Fibroblast of peridontal ligament (primary cell): ENCODE data around the gene SND1.
"Not testable (repeated sequence)": the region's sequence is repeated elsewhere in the genome, so short reads cannot be mapped to it uniquely, and the experiment has no call there.

Experiments
- DNase-seq: peaks from one replicate; pipeline ENCODE4 v3.0.0-alpha.2; 2010; ENCODE audit errors: extremely low read depth

Gene SND1

DNA sequence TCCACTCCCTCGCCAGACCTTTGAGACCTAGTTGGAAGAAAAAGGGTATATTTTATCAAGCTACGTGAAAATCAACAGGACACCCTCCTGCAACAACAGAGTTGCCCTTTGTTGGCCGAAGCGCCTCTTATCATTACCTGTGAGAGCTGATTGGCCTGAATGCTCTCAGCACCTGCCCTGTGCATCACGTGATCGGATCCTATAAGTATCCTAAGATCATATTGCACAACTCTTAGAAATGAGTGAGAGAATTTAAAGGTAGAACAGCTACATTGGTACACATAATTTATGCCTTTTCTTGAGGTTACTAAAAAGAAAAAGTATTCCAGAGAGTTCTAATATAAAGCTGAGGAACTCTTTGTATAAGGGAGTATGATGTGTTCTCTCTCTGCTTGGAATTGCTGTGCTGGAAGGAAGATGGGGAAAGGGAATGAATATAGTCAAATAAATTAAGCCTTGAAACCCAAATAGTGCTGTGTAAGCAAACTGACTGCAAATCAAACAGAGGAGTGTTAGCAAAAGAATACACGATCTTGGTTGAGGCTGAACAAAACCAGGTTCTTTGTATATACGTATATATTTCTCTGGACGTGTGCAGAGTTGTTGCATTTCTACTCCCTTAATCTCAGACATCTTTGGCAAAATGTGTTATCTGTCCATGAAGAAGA lies 309.9 kb downstream of the SND1 start:
- DNase-seq: no peak

DNA sequence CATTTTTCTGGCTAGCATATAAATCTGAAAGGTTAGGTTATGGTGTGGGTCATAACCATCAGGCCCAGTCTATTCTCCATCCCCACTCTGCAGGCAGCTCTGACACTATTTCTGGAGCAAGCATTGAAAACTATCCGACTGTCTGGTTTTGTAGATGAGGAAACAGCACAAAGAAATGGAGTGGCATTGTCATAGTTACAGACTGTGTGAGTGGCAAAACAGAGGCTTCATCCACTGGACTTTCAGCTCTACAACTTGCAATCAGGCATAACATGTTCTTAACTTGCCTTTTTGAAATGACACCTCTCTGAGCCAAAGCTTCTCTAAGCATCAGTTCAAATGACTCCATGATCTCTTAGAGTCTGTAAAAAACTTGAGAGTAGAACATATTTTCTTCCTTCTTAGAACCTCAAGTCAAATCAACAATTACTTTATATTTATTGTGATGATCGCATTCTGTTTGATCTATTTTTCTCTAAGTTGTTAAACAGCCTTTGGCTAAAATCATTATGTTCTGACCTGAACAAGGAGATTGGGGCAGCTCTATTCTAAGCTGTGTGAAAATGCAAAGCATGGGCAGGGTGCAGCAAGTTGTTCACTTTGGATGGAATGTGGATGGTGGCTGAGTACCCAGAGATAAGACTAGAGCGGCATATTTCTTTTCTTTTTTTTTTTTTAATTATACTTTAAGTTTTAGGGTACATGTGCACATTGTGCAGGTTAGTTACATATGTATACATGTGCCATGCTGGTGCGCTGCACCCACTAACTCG lies 310.8 kb downstream of the SND1 start:
- no peak for DNase-seq

DNA sequence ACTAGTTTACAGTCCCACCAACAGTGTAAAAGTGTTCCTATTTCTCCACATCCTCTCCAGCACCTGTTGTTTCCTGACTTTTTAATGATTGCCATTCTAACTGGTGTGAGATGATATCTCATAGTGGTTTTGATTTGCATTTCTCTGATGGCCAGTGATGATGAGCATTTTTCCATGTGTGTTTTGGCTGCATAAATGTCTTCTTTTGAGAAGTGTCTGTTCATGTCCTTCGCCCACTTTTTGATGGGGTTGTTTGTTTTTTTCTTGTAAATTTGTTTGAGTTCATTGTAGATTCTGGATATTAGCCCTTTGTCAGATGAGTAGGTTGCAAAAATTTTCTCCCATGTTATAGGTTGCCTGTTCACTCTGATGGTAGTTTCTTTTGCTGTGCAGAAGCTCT lies 311.9 kb downstream of the SND1 start:
- DNase-seq: not testable (repeated sequence)

DNA sequence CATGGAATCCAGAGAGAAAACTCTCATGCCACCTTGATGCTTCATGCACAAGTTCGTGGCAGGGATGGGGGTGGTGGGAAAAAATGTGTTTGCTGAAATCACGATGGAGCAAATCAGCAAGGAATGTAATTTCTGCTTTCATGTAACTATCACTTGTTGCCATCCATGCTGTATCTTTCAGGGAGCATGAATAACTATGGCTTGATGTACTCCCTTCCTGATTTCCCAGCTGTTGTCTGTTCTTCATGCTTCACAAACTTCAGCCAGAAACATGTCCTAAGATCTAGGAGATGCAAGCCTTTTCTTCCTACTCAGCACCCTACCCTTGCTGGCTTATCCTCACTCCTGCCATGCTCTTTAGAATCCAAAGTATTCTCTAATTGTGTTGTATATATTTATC lies 315.3 kb downstream of the SND1 start:
- DNase-seq: no peak

DNA sequence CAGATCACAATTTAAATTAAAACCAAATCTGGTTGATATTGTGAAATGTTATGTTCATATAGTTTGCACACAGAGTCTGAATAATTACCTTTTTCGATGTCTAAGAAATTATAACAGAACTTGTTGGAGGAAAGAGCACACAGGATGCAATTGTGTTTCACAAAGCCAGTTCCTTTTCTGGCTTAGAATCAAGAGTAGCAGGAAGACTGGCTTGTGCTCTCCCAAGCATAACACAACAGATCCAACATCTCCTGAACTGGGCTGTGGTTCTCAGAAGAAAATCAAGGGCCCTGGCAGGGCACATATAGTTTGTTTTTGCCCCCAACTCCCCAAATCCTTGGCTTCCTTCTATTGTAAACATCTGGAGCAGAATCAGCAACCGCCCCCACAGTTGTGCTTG lies 316.6 kb downstream of the SND1 start:
- peak; percentile 41 for DNase-seq

DNA sequence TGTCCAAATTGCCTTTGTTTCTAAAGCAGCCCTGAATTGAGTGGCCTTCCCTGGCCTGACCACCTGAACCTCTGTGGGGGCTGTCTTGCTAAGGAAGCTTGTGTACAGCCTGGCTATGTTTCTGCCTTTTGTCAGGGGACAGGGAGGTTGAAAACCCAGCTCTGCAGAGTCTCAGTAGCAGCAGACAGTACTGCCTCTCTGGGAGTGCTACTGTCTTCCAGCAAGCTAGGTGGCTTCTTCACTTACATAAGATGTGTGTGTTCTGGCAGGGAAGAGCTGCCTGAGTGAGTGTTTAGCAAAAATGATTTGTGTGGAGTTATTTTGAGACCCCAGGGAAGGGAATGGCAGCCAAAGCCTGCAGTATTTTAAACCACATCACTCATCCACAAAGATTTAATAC lies 321.8 kb downstream of the SND1 start:
- no peak for DNase-seq

DNA sequence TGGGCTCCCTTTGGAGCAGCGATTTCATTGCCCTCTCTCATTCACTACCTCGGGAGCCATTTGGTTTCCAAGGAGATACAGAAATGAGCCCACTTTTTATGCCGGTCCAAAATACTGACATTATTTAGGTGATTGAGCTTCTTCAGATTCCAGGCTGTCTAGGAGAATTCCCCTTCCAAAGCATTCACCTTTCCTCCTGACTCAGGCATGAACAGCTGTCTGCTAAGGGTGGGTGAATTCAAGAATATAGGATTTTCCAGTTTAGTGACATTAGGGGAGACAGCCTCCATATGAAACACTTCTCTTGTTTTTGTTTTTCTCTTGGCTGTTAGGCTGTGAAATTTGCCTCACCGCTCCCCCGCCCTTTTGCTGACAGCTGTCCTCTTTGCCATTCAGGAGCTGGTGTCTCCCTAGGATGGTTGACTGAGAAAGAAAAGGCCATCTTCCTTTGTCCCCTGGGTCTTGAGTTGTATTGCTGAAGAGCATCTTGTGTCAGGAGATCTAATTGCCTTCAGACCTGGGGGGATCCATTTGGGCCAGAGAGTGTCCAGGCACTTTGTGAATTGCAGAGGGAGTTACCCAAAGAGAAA lies 322.5 kb downstream of the SND1 start:
- no peak for DNase-seq

DNA sequence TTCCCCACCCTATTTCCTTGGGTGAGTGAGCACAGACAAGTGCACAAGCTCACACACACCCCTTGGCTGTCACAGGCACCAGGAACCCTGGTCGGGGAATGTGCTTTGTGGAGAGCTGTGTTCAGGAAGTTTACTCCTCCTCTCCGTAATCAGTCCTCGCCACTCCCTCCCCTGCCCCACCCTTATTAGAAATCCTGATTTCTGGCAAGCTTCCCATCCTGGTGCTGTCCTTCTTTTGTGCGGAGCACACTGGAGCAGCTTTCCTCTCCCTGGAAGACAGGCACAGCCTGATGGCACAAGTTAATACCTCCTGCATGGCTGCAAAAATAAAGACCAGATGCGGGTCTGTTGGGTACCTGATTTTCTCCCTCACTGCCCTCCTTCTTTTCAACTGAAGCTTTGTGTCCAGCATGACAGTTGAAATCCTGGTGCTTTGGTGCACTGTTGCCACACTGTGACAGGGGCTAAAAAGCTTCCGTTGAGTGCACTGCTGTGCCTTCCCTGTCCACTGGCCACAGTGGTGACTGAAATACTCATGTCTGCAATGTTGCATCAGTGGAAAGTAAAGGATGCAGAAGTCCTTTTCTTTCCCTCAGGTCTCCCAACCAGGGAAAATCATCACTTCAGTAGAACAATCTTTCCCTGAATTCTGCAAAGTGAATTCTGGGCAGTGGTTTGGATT lies 324.2 kb downstream of the SND1 start:
- DNase-seq: no peak

DNA sequence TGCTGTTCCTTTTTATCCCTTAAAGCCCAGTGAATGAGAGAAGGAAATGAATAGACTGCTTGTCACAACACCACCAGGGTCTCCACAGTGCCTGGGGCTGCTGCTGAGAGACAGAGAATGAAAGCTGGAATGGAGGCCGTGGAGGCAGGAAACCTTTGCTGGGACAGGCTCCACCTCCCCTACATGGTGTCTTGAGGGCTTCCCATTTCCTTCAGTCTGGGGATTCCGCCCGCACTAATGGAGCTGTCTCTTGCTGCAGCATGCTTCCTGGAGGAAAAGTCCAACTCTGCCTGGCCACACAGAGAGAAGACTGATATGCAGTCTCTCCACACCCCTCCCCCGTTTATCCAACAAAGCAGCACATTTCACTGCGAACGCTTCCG lies 324.7 kb downstream of the SND1 start:
- DNase-seq: no peak

DNA sequence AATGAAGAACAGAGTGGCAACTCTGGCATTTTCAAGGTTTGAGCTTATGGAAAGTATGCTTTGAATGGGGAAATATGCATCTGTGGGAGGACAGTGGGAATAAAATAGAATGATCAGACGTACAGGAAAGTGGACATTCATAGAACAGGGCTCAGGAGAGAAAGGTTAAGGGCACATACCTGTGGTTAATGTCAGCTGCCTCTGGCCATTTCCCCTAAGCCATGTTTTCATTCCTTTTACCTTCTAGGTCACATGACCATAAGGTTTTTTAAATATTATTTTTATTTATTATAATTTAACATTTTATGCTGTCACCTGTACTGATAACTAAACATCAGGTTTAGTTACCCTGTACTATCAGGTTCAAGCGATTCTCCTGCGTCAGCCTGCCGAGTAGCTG lies 326.4 kb downstream of the SND1 start:
- DNase-seq: no peak

DNA sequence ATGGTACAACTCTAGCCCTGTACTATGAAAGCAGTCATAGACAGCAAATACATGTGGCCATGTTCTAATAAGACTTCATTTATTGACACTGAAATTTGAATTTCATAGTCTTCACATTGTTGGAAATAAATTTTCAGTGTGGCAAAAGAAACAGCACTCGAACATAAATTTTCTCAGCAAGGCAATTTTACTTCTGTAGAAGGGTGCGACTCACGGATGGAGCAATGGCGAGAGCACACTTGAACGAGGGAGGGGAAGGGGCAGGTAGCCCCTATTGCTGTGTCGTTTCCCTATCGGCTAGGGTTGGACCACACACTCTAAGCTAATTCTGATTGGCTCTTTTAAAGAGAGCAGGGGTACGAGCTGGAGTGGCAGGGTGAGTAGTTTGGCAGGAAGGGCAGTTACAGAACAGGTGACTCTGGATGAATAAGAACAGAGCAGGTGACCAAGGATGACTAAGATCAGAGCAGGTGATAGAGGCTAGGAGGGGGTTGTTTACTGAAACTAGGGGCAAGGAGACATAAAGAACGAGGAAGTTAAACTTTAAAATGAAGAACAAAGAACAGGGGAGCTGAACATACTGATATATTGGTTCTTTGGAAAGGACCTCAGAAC lies 327.2 kb downstream of the SND1 start:
- no peak for DNase-seq

DNA sequence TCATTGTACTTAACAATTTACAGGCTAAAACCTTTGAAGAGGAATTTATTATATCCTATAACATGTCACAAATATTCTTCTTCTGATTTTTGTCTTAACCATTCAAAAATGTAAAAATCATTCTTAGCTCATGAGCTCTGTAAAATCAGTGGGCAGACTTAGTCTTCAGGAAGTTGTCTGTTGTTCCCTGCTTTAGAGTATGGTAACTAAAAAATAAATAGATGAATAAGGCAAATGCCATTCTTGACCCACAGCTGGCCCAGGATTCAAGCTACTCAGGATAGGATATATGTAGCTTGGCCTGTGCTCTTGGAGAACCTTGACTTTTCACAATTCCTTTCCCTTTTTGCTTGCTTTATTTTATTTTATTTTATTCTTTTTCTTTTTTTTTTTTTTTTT lies 327.7 kb downstream of the SND1 start:
- DNase-seq: no peak

DNA sequence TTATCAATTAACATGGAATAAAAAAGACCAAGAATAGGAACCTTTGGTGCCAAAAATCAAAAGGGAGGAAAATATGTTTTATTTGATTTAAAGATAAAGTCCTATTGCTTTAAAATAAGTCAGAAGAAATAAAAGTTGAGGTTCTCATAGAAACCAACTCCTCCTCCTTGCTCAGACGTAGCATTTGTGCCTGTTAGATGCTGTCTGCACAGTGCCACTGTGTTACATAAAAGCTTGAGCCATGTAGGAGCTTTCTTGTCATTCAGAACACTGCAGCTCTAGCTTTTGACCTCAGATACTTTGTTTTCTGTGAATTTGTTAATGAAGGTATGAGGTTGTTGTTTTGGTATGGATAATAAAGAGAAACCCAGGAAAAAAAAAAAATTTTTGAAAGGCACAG lies 328.9 kb downstream of the SND1 start:
- DNase-seq: no peak

DNA sequence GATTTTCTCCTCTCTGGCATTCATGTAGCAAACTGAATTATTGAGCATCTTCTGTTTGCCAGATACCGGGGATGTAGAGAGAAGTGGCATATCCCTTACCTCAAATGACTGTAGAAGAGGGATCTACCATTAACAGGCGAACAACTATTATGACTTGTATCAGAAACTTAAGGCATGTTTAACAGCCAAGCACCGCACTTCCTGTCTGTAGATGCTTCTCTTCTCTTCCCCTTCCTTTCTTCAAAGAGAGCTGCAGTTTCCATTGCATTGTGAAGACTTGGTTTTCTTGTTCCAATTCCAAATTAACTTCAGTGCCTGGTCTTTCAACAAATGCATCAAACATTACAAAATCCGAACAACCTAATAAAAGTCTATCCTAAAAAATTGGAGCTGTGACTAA lies 330.0 kb downstream of the SND1 start:
- DNase-seq: no peak

DNA sequence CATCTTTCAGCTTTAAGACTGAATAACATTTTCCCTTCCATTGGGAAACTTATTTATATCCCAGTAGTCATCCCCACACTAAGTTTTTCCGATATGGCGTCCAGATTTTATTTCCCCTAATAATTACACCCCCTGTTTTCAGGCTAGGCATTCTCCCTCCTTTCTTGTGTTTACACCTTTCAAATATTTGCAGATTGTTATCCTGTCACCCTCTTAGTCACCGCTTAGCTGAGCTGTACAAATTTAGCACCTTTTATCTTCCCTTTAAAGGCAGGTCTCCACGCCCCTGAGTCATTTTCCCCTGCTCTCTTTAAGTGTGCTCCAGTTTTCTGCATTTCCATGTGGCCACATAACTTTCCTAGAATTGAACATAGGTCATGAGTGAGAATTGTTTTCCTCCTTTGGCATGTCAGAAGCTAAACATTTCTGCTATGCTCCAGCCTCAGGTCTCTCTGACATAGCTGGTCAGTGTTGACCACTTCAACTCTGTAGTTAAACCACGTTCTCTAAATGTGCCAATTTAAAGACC lies 331.9 kb downstream of the SND1 start:
- no peak for DNase-seq

DNA sequence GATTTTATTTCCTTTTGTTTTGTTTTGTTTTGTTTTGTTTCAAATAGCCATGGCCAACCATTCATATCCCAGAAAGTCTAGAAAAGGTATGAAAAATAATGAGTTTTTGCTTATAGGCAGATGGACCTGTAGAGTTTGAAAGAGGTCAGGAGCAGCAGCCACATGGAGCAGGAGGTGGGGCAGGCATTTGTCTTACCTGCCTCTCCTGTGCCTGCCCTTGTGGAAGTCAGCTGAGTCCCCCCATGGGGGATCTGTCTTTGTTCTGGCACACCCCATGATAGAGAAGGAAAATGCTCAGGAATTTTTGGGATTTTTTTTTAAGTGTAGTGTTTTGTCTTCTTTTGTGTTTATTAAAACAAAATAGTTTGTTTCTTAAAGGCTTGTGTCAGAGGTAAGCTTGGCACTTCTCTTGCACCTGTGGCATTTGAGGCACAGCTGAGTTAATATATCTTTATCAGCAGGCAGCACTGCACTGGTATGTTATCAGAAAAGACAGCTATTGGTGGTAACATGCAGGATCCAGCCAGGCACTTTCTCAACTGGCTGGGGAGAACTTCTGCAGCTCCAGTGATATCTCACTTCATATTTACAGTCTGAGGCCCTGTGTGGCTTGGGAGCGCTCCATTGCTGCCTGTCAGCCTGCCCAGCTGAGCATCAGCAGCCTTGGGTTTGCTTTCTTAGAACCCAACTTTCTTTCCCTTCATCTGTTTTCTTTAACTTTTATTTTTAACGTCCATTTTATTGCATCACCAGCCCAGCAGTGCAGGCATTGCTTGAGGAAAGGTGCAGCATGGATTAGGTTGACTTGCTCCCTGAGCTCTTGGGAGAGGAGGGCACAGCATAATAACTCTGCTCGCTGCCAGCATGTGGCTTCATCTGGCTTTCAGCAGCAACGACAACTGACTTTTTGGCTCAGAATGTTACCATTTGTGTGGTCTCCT lies 334.9 kb downstream of the SND1 start:
- DNase-seq: peak; percentile 35

DNA sequence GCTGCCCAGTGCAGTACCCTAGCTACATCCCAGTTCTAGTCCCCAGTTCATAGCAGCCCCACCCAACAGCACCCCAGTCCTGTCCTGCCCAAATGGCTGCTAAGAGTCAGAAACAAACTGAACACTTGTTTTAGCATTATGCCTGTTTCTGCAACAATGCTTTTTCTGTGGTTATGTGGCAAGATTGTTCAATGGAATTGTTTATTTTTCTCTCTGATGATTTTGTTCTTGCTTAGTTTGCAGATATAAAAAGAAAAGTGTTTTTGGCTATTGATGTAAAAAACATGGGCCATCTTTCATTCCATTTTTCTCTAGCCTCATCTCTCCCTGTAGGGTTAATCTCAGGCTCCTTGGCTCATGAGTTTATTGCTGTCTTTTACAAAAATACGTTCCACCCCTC lies 336.8 kb downstream of the SND1 start:
- peak; percentile 57 for DNase-seq

DNA sequence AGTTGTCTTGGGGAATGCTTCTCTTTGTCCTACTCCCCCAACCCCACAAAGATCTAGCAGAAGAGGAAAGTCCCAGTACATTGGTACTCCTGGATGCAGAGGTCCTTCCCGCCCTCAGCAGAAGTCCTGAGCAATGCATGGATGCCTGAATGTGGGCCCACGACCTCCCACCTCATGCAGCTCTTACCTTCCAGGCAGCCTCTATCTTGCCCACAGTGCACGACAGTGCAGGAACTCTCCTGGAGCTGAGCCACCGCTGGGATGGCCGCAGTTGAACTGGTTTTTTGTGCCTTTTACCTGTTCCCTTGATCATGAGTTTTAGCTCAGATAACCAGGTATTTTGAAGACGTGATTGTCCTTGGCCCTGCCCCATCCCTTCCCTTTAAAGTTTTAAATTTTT lies 341.3 kb downstream of the SND1 start:
- DNase-seq: no peak

DNA sequence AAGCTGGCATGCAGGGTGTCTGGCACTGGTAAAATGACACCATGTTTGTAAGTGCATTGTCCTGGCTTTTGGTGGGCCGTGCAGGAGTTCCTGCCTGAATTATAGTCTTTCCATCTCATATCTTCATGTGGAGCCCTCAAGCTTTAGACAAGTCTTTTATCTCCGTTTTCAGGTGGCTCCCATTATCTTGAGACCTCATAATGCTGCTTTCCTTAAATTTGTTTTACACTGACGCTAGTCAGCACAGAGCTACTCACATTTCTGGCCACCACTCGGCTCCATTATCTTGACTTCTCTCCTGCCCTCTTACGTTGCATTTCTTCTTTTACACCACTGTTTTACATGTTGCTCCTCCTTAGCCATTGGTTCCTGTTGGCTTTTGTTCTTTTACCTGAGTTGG lies 342.0 kb downstream of the SND1 start:
- DNase-seq: no peak

DNA sequence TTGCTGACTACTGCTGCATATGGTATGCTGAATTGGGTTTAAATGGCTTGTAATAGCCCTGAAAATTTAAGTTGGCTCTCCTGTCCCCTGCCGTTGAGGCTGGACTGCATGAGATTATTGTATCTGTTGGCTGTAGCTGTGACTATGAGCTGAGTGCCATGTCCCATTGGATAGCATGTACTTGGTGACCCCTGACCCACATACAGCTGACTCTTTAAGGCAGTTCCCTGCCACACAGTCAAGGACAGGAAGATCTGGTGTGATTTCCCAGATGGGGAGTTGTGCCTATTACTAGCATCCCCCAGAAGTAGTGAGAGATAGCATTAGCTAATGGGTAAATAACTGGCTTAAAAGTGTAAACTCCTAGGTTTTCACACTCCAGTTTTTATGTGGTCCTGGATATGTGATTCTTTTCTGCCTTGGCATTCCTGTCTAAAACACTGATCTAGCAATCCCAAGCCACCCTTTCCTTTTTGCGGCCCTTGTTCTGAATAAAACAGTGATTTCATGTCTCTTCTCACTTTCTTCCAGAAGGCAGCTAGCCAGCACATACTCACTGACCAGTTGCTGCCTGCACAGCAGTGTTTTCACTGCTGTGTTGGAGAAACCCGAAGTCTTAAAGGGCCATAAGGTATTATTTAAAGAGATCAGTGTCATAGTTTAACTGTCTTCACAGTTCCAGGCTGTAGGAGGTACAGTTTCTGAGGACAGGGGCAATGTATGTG lies 343.3 kb downstream of the SND1 start:
- peak; percentile 73 for DNase-seq
